SJCRH30 (cell line): ENCODE measurements around the gene ACOT12. TPM values are rescaled to one million over a fixed set of nuclear protein-coding genes. Genes with fewer than 3 reads are reported as not detected.
"Not testable (repeated sequence)": the region's sequence is repeated elsewhere in the genome, so short reads cannot be mapped to it uniquely, and the experiment has no call there.

ENCODE experiments used
- DNase-seq, 2 experiments: peaks; one replicate each; pipeline ENCODE4 v3.0.0-alpha.2; 2015 to 2020
- H3K27ac ChIP-seq: fragments of 250-450 bp; sonication (Bioruptor Pico); 2 replicates; pipeline ENCODE4 v1.5.1; 2020; ENCODE audit warnings: mild to moderate bottlenecking, moderate library complexity
- H3K27me3 ChIP-seq: fragments of 250-450 bp; sonication (Bioruptor Pico); 2 replicates; pipeline ENCODE4 v1.5.1; 2020; ENCODE audit warnings: mild to moderate bottlenecking, moderate library complexity
- H3K36me3 ChIP-seq: fragments of 250-450 bp; sonication (Bioruptor Pico); 2 replicates; pipeline ENCODE4 v1.5.1; 2020; ENCODE audit warnings: mild to moderate bottlenecking, moderate library complexity
- H3K4me1 ChIP-seq: fragments of 250-450 bp; sonication (Bioruptor Pico); 2 replicates; pipeline ENCODE4 v1.5.1; 2020; ENCODE audit warnings: mild to moderate bottlenecking, moderate library complexity
- H3K4me3 ChIP-seq: fragments of 250-450 bp; sonication (Bioruptor Pico); 2 replicates; pipeline ENCODE4 v1.5.1; 2020; ENCODE audit warnings: mild to moderate bottlenecking, moderate library complexity
- H3K9me3 ChIP-seq: fragments of 250-450 bp; sonication (Bioruptor Pico); replicated peaks from 2 replicates; pipeline ENCODE4 v1.5.1; 2020; ENCODE audit warnings: mild to moderate bottlenecking, moderate library complexity
- total RNA-seq: library from RNA; depleted of rRNA; stranded (reverse); fragments of >200 nt; shearing (Covaris generic); gene quantifications from 2 replicates; pipeline ENCODE4 v1.2.3, GENCODE V29; 2014

The ACOT12 gene
- total RNA-seq, 1 experiment from 2014 or later = 0.14 TPM

DNA sequence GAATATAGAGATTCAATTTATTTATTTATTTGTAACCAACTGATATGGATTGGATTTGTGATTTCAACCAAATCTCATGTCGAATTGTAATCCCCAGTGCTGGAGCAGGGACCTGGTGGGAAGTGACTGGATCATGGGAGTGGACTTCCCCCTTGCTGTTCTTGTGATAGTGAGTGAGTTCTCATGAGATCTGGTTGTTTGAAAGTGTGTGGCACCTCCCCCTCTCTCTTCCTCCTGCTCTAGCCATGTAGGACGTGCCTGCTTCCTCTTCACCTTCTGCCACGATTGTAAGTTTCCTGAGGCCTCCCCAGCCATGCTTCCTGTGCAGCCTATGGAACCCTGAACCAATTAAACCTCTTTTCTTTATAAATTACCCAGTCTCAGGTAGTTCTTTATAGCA lies 55.7 kb downstream of the ACOT12 start:
- not testable (repeated sequence) for H3K36me3 ChIP-seq, H3K4me3 ChIP-seq, DNase-seq, H3K27ac ChIP-seq, H3K9me3 ChIP-seq, H3K4me1 ChIP-seq, H3K27me3 ChIP-seq

DNA sequence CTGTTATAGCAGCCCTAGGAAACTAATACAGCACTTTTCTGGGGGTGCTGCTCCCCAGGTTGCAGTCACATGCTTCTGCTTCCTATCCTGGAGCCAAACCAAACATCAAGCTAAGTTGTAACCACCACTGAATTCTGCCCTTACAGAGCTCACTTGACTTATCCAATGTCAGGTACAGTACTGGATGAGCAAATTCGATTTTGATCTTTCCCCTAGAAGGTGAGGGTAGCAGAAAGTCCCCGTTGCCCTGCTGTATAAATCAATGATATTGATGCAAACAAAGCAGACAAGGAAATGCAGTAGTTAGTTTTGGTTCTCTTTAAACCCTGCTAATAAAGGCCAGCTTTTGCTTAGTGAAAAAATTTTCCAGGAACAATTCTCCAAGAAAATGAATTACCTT lies 56.1 kb downstream of the ACOT12 start:
- no peaks in the 10 kb centered on the region for H3K27me3 ChIP-seq
- no peaks in the 10 kb centered on the region for H3K9me3 ChIP-seq
- no peak overlapping the region for H3K4me3 ChIP-seq
- no peaks in the 10 kb centered on the region for H3K36me3 ChIP-seq
- no peak overlapping the region for H3K27ac ChIP-seq
- H3K4me1 ChIP-seq = no peaks in the 10 kb centered on the region
- DNase-seq = no peak

DNA sequence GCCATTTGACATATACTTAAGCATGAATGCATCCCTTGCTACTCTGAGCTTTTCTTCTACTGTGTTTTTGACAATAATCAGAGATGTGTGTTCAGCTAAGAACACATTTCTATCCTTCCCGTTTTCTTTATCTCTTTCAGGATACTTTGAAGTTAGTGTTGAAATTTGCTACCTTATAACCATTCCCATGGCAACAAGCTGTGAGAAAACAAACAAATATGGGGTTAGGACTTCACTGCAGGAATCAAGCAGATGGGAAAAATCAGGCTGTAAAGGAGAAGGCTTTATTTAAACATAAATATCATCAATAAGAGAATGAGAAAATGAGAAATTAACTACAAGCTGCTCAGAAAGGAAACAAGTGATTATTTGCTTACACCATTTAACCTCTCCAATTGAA lies 57.4 kb downstream of the ACOT12 start:
- H3K27me3 ChIP-seq = no peaks in the 10 kb centered on the region
- no peaks in the 10 kb centered on the region for H3K9me3 ChIP-seq
- H3K36me3 ChIP-seq = no peaks in the 10 kb centered on the region
- DNase-seq = no peak
- H3K4me3 ChIP-seq = no peak overlapping the region
- no peak overlapping the region for H3K27ac ChIP-seq
- H3K4me1 ChIP-seq = no peaks in the 10 kb centered on the region; the same call in 1 of the 2 replicates

DNA sequence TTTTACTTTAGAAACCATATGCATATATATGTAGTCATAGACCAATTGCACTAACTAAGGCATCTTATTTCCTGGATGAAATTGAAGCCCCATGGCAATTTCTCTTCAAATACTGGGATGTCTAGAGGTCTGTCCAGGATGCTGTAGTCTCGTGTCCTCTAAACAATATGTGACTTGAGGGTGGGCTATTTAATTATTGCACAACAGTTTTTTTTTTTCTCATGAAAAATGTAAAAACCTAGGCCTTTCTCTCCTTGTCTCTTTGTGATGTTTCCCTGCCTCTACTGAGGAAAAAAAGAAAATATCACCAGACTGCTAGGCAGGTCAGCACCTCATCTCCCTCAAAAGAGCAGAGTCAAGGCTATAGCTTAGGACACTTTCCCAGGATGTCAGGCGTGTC lies 58.0 kb downstream of the ACOT12 start:
- DNase-seq = no peak
- Histone ChIP-seq H3K9me3 (no peaks in the 10 kb centered on the region), H3K27me3 (no peaks in the 10 kb centered on the region), H3K27ac (no peak overlapping the region), H3K4me1 (no peaks in the 10 kb centered on the region; the same call in 1 of the 2 replicates), H3K4me3 (no peak overlapping the region), H3K36me3 (no peaks in the 10 kb centered on the region)

DNA sequence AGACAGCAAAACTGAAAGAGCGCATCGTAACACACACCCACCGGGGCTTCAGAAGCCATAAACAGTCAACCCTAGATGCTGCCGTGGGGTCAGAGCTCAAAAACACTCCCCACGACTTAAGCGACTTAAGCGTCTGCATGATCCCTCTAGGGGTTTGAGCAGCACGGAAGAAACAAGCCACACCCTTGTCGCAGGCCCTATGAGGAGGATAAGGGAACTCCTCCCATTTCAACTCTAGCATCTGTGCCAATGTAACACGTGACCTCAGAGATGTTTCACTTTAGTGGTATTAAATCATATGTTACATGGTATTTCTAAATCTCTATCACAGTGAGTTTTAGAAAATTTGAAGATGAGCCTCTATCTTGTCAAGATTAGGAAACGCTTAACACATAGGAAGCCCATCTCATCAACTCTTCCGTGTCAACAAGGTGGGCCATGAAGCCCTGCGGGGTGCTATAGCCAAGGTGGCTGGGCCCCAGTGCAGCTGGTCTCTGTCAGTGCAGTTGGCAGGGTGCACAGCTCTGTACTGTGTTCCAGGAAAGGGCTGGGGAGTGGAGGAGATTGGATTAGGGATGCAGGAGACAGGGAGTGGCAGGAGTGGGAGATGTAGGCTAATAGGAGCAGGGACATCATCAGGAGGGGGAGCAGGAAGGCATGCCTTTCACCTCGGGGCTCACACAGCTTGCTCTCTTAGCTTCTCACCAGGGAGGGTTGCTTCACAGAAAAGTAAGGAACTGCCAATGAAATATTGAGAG lies 59.5 kb downstream of the ACOT12 start:
- Histone ChIP-seq H3K4me3 (peak overlapping the region; percentile 46), H3K4me1 (no peaks in the 10 kb centered on the region; the same call in 1 of the 2 replicates), H3K36me3 (no peaks in the 10 kb centered on the region), H3K9me3 (no peaks in the 10 kb centered on the region), H3K27ac (no peak overlapping the region), H3K27me3 (no peaks in the 10 kb centered on the region)
- peak; percentile 16 to 36 for DNase-seq

DNA sequence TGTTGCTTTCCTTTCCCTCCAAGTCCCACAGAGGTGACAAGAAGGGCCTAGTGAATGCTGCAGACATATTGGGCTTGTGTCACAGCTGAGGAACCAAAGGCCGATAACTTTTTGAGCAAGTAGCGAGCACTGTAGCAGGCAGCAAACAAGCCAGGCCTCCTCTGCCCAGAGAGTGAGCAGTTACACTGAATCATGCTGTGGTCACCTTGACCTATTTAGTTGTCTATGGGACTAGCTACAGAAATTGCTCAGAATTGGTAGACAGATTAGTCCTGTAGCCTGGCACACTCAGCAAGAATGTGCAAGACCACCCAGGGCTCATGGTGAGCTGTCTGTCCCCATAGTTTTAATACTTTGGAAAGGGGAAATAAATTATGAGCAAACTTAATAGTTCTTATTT lies 67.4 kb downstream of the ACOT12 start:
- Histone ChIP-seq H3K4me1 (peaks cover 10% of the 10 kb centered on the region), H3K36me3 (no peaks in the 10 kb centered on the region), H3K27ac (no peak overlapping the region), H3K9me3 (no peaks in the 10 kb centered on the region), H3K27me3 (no peaks in the 10 kb centered on the region), H3K4me3 (no peak overlapping the region)
- DNase-seq = no peak

DNA sequence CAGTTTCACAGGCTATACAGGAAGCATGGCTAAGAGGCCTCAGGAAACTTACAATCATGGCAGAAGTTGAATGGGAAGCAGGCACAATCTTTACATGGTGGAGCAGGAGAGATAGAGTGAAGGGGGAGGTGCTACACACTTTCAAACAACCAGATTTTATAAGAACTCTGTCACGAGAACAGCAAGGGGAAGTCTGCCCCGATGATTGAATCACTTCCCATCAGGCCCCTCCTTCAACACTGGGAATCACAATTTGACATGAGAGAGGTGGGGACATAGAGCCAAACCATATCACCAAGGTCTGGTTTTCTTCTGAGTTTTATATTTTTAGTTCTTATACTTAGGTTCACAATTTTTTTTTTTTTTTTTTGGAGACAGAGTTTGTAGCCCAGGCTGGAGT lies 76.4 kb downstream of the ACOT12 start:
- Histone ChIP-seq H3K27me3 (no peaks in the 10 kb centered on the region), H3K27ac (no peak overlapping the region), H3K4me1 (peaks cover 30% of the 10 kb centered on the region), H3K9me3 (no peaks in the 10 kb centered on the region), H3K36me3 (peaks cover 9% of the 10 kb centered on the region), H3K4me3 (no peak overlapping the region)
- DNase-seq = no peak

DNA sequence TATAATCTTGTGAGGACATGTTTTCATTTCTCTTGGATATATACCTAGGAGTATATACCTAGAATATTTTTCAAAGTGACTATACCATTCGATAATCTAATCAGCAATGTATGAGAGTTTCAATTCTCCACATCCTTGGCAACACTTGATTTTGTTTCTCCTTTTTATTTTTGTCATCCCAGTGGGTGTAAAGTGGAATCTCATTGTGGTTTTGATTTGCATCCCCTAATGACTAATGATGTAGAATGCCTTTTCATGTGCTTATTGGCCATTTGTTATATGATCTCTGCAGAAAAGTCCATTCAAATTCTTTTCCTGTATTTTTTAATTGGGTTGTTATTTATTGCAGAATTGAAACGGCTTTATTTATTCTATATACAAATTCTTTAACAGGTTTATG lies 77.4 kb downstream of the ACOT12 start:
- no peak overlapping the region for H3K27ac ChIP-seq
- peaks cover 16% of the 10 kb centered on the region for H3K36me3 ChIP-seq
- H3K27me3 ChIP-seq = no peaks in the 10 kb centered on the region
- H3K4me3 ChIP-seq = no peak overlapping the region
- no peaks in the 10 kb centered on the region for H3K9me3 ChIP-seq
- no peak for DNase-seq
- peaks cover 30% of the 10 kb centered on the region for H3K4me1 ChIP-seq

DNA sequence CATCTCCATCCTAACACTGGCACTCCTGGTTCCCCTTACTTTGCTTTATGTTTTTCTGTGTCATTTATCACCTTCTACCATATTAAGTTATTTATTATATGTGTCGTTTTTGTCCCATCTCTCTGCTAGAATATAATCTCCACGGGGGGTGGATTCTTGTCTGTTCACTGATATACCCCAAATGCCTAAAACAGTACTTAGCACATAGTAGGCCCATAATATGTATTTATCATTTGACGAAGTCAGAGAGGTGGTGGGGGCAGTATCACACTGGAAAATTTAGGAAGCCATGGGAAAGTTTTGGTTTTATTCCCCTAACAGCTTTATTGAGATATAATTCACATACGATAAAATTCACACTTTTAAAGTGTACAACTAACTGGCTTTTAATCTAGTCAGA lies 78.1 kb downstream of the ACOT12 start:
- Histone ChIP-seq H3K27ac (no peak overlapping the region), H3K27me3 (no peaks in the 10 kb centered on the region), H3K4me3 (no peak overlapping the region), H3K4me1 (peaks cover 30% of the 10 kb centered on the region), H3K36me3 (peaks cover 21% of the 10 kb centered on the region), H3K9me3 (no peaks in the 10 kb centered on the region)
- no peak for DNase-seq

DNA sequence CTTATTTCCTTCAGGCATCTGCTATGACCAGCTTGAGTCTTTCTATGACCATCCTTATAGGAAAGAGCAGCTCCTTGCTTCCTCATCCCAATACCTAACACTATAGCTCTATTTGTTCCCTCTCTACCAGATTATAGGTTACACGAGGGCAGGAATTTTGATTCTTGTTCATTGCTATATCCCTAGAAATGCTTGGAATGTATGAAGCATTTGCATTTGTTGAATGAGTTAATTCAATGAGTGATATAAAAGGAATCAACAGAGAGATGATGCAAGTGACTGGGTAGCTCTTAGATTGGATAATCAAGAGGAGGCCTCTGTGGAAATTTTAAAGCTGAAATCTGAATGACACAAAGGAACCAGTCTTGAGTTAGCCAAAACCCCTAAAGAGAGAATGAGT lies 78.6 kb downstream of the ACOT12 start:
- H3K9me3 ChIP-seq = no peaks in the 10 kb centered on the region
- no peak overlapping the region for H3K27ac ChIP-seq
- H3K4me3 ChIP-seq = no peak overlapping the region
- peaks cover 30% of the 10 kb centered on the region for H3K4me1 ChIP-seq
- no peaks in the 10 kb centered on the region for H3K27me3 ChIP-seq
- no peak for DNase-seq
- H3K36me3 ChIP-seq = peaks cover 21% of the 10 kb centered on the region

DNA sequence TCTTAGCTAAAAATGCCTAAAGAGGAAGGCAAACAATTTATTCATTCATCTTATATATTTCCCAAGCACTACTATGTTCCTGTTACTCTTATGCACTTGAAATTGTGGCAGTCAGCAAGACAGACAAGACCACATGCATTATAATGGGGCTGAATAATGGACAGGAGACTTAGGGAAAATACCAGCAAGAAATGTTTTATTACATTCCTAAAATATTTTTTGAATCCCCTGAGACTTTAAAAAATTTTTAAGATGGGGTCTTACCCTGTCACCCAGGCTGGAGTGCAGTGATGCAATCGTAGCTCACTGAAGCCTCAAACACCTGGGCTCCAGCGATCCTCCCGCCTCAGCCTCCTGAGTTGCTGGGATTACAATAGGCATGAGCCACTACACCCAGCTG lies 79.4 kb downstream of the ACOT12 start:
- peak in 1 of 2 experiments; percentile 17 for DNase-seq
- peaks cover 21% of the 10 kb centered on the region for H3K36me3 ChIP-seq
- no peak overlapping the region for H3K4me3 ChIP-seq
- peaks cover 30% of the 10 kb centered on the region for H3K4me1 ChIP-seq
- H3K27me3 ChIP-seq = no peaks in the 10 kb centered on the region
- H3K9me3 ChIP-seq = no peaks in the 10 kb centered on the region
- peak overlapping the region; percentile 13; the same call in 1 of the 2 replicates for H3K27ac ChIP-seq

DNA sequence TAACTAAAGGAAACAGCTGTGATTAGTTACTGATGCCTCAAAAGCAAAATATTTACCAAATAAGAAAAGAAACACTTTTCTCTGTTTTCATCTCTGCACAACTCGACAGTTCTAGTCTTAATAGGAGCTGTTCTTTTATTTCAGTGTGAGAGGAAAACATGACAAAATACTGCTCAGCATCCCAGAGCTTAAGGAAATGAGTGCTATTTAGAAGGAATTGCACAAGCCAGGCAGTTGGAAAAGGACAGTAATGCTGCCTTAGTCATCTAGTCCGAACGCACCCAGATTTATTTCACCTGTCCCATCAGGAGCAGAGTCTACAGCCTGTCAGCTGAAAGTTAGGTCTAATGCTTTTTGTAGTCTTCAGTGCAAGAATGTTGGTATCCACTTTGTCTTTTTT lies 80.2 kb downstream of the ACOT12 start:
- no peaks in the 10 kb centered on the region for H3K27me3 ChIP-seq
- no peaks in the 10 kb centered on the region for H3K9me3 ChIP-seq
- peaks cover 27% of the 10 kb centered on the region for H3K36me3 ChIP-seq
- no peak overlapping the region for H3K4me3 ChIP-seq
- no peak overlapping the region for H3K27ac ChIP-seq
- no peak for DNase-seq
- peaks cover 25% of the 10 kb centered on the region for H3K4me1 ChIP-seq

DNA sequence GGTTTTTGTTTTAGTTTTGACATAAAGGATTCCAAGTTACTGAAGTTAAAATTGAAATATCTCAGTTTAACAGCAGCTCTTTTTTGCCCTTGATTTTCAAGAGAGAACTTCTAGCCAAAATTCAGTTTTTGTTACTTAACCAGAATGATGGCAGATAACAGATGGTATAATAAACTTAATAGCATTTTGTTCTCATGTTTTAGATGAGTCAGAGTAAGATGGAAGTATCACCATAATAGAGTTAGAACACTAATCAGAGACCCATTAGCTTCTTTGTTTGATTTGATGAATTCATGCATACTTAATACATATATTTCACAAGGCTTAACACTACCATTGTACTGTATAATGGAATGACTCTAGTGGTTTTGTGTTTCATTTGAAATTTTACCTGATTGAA lies 80.7 kb downstream of the ACOT12 start:
- no peak for DNase-seq
- Histone ChIP-seq H3K4me1 (peaks cover 20% of the 10 kb centered on the region), H3K27me3 (no peaks in the 10 kb centered on the region), H3K36me3 (peaks cover 27% of the 10 kb centered on the region), H3K9me3 (no peaks in the 10 kb centered on the region), H3K4me3 (no peak overlapping the region), H3K27ac (no peak overlapping the region)

DNA sequence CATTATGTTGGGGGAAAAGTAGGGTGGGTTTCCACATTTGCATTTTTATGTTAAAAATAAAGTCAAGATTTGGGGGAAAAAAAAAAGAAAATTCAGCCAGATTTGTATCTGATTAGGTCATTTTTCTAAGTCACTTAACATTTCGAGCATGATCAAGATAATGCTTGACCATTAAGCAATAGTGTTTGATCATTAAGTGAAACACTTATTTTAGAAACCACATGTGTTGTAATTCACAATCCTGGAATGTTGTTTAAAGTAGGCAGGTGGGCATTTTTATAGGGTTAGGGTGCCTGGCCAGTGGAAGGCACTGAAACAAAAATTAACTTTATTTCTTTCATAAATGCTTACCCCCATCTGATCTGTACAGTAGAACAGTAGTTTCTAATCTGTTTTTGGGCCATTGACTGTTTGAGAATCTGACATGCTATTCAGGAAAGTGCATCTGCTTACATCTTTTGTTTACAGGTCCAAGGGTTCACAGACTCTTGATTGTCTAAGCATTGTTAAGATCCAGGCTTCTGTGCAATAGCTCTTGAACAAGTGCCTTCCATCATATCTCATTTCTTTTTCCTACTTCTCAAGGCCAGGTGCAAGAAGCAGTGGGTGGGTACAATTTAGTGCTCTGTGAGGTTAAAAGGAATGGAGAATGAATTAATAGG lies 83.4 kb downstream of the ACOT12 start:
- H3K27me3 ChIP-seq = no peaks in the 10 kb centered on the region
- no peak for DNase-seq
- no peak overlapping the region for H3K27ac ChIP-seq
- H3K4me3 ChIP-seq = no peak overlapping the region
- no peaks in the 10 kb centered on the region for H3K9me3 ChIP-seq
- H3K4me1 ChIP-seq = peaks cover 19% of the 10 kb centered on the region
- peaks cover 27% of the 10 kb centered on the region for H3K36me3 ChIP-seq

DNA sequence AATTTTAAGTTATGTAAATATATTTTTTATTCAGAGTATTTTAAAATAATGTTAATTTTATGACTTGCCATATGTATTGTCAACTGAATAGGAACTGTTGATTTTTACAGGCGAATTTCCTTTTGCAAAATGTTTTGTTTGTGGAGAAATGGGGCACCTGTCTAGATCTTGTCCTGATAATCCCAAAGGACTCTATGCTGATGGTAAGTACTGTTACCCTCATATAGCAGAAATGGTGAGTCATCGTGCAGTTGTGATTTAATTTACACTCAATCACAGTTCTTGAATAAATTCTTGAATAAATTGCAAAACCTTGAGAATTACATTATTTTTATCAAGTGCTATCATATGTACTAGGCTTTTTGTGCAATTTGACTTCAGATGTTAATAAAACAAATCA lies 85.1 kb downstream of the ACOT12 start:
- Histone ChIP-seq H3K4me1 (peaks cover 7% of the 10 kb centered on the region), H3K4me3 (no peak overlapping the region), H3K27me3 (no peaks in the 10 kb centered on the region), H3K36me3 (peaks cover 31% of the 10 kb centered on the region), H3K9me3 (no peaks in the 10 kb centered on the region), H3K27ac (no peak overlapping the region)
- no peak for DNase-seq

DNA sequence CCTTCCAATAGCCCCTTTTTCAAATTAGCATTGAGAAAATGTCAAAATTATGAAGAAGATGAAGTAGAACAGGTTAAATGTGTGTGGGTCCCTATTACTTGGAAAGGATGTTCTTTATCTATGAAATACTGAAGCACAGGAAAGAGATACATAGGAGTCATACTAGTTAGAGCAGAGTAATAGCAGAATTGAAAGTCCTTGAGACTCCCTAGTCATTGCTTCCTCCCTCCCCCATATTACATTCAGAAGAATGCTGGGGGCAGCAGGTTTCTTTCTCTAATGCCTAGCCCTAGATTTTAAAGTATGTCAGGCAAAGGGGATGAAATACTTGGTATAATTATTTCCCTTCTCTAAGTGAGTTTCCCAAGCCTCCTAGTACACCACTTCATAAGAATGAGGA lies 88.1 kb downstream of the ACOT12 start:
- Histone ChIP-seq H3K36me3 (peaks cover 10% of the 10 kb centered on the region; the same call in 1 of the 2 replicates), H3K27me3 (no peaks in the 10 kb centered on the region), H3K27ac (no peak overlapping the region), H3K4me1 (no peaks in the 10 kb centered on the region), H3K4me3 (no peak overlapping the region), H3K9me3 (no peaks in the 10 kb centered on the region)
- no peak for DNase-seq
